ENCODE measurements around the gene TECPR1.

TECPR1 gene

DNA sequence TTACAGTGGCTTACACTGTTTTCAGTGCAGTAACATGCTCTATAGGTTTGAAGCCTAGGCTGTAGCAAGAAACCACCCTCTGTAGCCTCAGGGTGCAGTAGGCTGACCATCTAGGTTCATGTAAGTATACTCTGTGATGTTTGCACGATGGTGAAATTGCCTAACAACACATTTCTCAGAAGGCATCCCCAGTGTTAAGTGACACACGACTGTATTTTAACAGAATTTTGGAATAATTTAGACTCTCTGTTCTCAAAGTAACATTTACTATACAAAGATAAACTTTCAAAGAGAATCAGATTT lies 85.4 kb downstream of the TECPR1 start (continued):
- TF ChIP-seq, protein P1, sequence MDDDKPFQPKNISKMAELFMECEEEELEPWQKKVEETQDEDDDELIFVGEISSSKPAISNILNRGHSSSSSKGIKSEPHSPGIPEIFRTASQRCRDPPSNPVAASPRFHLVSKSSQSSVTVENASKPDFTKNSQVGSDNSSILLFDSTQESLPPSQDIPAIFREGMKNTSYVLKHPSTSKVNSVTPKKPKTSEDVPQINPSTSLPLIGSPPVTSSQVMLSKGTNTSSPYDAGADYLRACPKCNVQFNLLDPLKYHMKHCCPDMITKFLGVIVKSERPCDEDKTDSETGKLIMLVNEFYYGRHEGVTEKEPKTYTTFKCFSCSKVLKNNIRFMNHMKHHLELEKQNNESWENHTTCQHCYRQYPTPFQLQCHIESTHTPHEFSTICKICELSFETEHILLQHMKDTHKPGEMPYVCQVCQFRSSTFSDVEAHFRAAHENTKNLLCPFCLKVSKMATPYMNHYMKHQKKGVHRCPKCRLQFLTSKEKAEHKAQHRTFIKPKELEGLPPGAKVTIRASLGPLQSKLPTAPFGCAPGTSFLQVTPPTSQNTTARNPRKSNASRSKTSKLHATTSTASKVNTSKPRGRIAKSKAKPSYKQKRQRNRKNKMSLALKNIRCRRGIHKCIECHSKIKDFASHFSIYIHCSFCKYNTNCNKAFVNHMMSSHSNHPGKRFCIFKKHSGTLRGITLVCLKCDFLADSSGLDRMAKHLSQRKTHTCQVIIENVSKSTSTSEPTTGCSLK (tag by site-specific recombination; IDR thresholded peaks at IDR 0.05), result no peak
- TF ChIP-seq, protein P2, sequence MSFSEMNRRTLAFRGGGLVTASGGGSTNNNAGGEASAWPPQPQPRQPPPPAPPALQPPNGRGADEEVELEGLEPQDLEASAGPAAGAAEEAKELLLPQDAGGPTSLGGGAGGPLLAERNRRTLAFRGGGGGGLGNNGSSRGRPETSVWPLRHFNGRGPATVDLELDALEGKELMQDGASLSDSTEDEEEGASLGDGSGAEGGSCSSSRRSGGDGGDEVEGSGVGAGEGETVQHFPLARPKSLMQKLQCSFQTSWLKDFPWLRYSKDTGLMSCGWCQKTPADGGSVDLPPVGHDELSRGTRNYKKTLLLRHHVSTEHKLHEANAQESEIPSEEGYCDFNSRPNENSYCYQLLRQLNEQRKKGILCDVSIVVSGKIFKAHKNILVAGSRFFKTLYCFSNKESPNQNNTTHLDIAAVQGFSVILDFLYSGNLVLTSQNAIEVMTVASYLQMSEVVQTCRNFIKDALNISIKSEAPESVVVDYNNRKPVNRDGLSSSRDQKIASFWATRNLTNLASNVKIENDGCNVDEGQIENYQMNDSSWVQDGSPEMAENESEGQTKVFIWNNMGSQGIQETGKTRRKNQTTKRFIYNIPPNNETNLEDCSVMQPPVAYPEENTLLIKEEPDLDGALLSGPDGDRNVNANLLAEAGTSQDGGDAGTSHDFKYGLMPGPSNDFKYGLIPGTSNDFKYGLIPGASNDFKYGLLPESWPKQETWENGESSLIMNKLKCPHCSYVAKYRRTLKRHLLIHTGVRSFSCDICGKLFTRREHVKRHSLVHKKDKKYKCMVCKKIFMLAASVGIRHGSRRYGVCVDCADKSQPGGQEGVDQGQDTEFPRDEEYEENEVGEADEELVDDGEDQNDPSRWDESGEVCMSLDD (tag by site-specific recombination; IDR thresholded peaks at IDR 0.05), result no peak
- no peak for TF ChIP-seq ZNF211 (tag by site-specific recombination; IDR thresholded peaks at IDR 0.05; ENCODE audit: low read depth)
- TF ChIP-seq ZNF155 (tag by site-specific recombination; IDR thresholded peaks at IDR 0.05), result no peak
- TF ChIP-seq ZNF521 (tag by site-specific recombination; IDR thresholded peaks at IDR 0.05), result no peak
- TF ChIP-seq ZNF785 (tag by site-specific recombination; IDR thresholded peaks at IDR 0.05), result no peak
- TF ChIP-seq ZSCAN16 (tag by site-specific recombination; IDR thresholded peaks at IDR 0.05), result no peak
- no peak for TF ChIP-seq YY2 (tag by site-specific recombination; IDR thresholded peaks at IDR 0.05)
- TF ChIP-seq ZNF561 (tag by site-specific recombination; IDR thresholded peaks at IDR 0.05; ENCODE audit: borderline replicate concordance), result no peak
- no peak for TF ChIP-seq ZNF394 (tag by site-specific recombination; IDR thresholded peaks at IDR 0.05; ENCODE audit: borderline replicate concordance)
- TF ChIP-seq ZNF830 (tag by site-specific recombination; IDR thresholded peaks at IDR 0.05; ENCODE audit: low read depth), result no peak

DNA sequence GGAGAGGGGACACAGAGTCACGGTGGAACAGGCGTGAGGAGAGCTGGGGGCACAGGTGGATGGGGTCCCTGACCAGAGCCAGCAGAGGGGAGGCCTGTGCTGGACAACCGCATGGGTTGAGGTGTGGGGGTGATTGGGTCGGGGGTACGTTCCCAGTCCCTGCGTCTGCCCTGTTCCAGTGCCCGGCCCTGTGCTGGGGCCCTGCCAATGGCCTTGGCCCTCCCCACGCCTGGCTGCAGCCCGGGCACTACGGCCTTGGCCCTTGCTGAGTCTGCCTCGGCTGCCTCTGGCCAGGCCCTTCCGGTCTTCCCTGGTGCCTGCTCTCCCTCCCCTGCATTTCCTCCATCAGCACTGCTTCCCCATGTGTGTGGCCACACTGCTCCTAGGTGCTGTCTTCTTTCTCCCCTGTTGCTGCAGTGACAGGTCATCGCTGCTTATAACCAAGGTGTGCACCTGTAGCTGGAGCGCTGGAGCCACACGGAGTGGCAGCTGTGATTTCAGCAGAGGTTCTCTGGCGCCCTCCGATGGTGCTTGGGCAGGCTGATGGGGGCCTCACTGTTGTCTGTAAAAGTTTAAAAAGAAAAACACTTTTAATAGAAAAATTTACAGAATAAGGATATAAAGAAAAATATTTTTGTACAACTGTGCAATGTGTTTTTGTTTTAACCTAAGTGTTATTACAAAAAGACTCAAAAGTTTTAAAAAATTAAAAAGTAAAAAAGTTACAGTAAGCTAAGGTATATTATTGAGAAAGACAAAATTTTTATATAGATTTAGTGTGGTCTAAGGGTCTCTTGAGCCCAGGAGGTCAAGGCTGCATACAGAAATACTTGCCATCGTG lies 86.0 kb downstream of the TECPR1 start:
- no peak overlapping the region for H3K27ac ChIP-seq (ENCODE audit: extremely low read depth, low read depth, low read length)
- H3K4me1 ChIP-seq (ENCODE audit: control insufficient read depth, insufficient read depth, low read length), result no peaks in the 10 kb centered on the region
- H3K4me3 ChIP-seq (ENCODE audit: low read depth, low read length), result no peak overlapping the region
- no peaks in the 10 kb centered on the region for H3K9me3 ChIP-seq (ENCODE audit: control insufficient read depth, insufficient read depth, low read depth, low read length)
- H3K36me3 ChIP-seq (ENCODE audit: control insufficient read depth in 2 of 2, insufficient read depth in 1 of 2, low read length in 2 of 2), result no peaks in the 10 kb centered on the region; a peak in 1 of 3 replicates
- CTCF ChIA-PET, result interaction anchor here (0.6 to 13.8 kb wide), 27 partner anchors 10 to 1559 kb away, joined by 3 to 533 read pairs (median 4); partner anchors contain the start of genes ASNS and LMTK2
- POLR2A ChIA-PET, result no interaction called here
- TF ChIP-seq ZNF169 (tag by site-specific recombination; IDR thresholded peaks at IDR 0.05), result no peak
- no peak for TF ChIP-seq ZNF248 (tag by site-specific recombination; IDR thresholded peaks at IDR 0.05)
- TF ChIP-seq, protein P3, sequence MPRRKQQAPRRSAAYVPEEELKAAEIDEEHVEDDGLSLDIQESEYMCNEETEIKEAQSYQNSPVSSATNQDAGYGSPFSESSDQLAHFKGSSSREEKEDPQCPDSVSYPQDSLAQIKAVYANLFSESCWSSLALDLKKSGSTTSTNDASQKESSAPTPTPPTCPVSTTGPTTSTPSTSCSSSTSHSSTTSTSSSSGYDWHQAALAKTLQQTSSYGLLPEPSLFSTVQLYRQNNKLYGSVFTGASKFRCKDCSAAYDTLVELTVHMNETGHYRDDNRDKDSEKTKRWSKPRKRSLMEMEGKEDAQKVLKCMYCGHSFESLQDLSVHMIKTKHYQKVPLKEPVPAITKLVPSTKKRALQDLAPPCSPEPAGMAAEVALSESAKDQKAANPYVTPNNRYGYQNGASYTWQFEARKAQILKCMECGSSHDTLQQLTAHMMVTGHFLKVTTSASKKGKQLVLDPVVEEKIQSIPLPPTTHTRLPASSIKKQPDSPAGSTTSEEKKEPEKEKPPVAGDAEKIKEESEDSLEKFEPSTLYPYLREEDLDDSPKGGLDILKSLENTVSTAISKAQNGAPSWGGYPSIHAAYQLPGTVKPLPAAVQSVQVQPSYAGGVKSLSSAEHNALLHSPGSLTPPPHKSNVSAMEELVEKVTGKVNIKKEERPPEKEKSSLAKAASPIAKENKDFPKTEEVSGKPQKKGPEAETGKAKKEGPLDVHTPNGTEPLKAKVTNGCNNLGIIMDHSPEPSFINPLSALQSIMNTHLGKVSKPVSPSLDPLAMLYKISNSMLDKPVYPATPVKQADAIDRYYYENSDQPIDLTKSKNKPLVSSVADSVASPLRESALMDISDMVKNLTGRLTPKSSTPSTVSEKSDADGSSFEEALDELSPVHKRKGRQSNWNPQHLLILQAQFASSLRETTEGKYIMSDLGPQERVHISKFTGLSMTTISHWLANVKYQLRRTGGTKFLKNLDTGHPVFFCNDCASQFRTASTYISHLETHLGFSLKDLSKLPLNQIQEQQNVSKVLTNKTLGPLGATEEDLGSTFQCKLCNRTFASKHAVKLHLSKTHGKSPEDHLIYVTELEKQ (tag by site-specific recombination; IDR thresholded peaks at IDR 0.05; ENCODE audit: borderline replicate concordance), result no peak
- no peak for TF ChIP-seq ZNF530 (tag by site-specific recombination; IDR thresholded peaks at IDR 0.05; ENCODE audit: low read depth)
- no peak for TF ChIP-seq ZNF521 (tag by site-specific recombination; IDR thresholded peaks at IDR 0.05)
- TF ChIP-seq, protein P4, sequence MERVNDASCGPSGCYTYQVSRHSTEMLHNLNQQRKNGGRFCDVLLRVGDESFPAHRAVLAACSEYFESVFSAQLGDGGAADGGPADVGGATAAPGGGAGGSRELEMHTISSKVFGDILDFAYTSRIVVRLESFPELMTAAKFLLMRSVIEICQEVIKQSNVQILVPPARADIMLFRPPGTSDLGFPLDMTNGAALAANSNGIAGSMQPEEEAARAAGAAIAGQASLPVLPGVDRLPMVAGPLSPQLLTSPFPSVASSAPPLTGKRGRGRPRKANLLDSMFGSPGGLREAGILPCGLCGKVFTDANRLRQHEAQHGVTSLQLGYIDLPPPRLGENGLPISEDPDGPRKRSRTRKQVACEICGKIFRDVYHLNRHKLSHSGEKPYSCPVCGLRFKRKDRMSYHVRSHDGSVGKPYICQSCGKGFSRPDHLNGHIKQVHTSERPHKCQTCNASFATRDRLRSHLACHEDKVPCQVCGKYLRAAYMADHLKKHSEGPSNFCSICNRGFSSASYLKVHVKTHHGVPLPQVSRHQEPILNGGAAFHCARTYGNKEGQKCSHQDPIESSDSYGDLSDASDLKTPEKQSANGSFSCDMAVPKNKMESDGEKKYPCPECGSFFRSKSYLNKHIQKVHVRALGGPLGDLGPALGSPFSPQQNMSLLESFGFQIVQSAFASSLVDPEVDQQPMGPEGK (tag by site-specific recombination; IDR thresholded peaks at IDR 0.05), result 0 out of 2 replicates have a peak, but pooled peaks have one; percentile 26
- peak; percentile 97 for TF ChIP-seq SCRT1 (tag by site-specific recombination; IDR thresholded peaks at IDR 0.05; ENCODE audit: borderline replicate concordance)
- no peak for TF ChIP-seq ZNF274 (IDR thresholded peaks at IDR 0.05; ENCODE audit: low read length)
- TF ChIP-seq ZNF274 (tag by site-specific recombination; IDR thresholded peaks at IDR 0.05; ENCODE audit: borderline replicate concordance), result no peak
- peak; percentile 85 for TF ChIP-seq ZNF654 (tag by site-specific recombination; IDR thresholded peaks at IDR 0.05; ENCODE audit: low read depth)
- TF ChIP-seq ZNF561 (tag by site-specific recombination; IDR thresholded peaks at IDR 0.05; ENCODE audit: borderline replicate concordance), result no peak
- no peak for TF ChIP-seq ZNF202 (tag by site-specific recombination; IDR thresholded peaks at IDR 0.05; ENCODE audit: borderline replicate concordance)
- TF ChIP-seq, protein P5, sequence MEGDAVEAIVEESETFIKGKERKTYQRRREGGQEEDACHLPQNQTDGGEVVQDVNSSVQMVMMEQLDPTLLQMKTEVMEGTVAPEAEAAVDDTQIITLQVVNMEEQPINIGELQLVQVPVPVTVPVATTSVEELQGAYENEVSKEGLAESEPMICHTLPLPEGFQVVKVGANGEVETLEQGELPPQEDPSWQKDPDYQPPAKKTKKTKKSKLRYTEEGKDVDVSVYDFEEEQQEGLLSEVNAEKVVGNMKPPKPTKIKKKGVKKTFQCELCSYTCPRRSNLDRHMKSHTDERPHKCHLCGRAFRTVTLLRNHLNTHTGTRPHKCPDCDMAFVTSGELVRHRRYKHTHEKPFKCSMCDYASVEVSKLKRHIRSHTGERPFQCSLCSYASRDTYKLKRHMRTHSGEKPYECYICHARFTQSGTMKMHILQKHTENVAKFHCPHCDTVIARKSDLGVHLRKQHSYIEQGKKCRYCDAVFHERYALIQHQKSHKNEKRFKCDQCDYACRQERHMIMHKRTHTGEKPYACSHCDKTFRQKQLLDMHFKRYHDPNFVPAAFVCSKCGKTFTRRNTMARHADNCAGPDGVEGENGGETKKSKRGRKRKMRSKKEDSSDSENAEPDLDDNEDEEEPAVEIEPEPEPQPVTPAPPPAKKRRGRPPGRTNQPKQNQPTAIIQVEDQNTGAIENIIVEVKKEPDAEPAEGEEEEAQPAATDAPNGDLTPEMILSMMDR (tag by site-specific recombination; IDR thresholded peaks at IDR 0.05), result peak; percentile 65; the same call in 1 of the 2 replicates
- no peak for TF ChIP-seq SETDB1 (IDR thresholded peaks at IDR 0.05; ENCODE audit: insufficient read length, low read length)

All from HEK293 (cell line).